Gastrocnemius medialis (tissue), 4 donors: ENCODE data around the gene EDEM1.

Experiments used
- CTCF ChIP-seq, 5 experiments: fragments of 450-650 bp in 3 of 5; fragments of 200-600 bp in 2 of 5; sonication (generic) in 2 of 5; IDR thresholded peaks in 4 of 5; conservative IDR thresholded peaks in 1 of 5; 1 replicate in 4 of 5; 2 replicates in 1 of 5; pipeline ENCODE4 v1.5.1; 2016 to 2019; ENCODE audit warnings: antibody characterized with exemption in 5 of 5, mild to moderate bottlenecking in 3 of 5, moderate library complexity in 3 of 5
- POLR2A ChIP-seq, 2 donors: fragments of 450-650 bp; IDR thresholded peaks; one replicate each; pipeline ENCODE4 v1.6.1; 2017; ENCODE audit warnings: antibody characterized with exemption in 2 of 2, mild to moderate bottlenecking in 2 of 2, moderate library complexity in 2 of 2

GRCh38 chr3:5187920-5188418, 462 bp downstream of the EDEM1 start:
- TF ChIP-seq POLR2A (IDR thresholded peaks at IDR 0.05) (peak in 1 of 2 donors; percentile 32), CTCF (IDR thresholded peaks at IDR 0.05 in 4 of 5, conservative IDR thresholded peaks at IDR 0.05 in 1 of 5) (no peak)
